Stimulated activated CD4-positive, alpha-beta T cell treated with anti-CD3 and anti-CD28 coated beads, Interleukin-4, amount 100 ng/mL, for 1 hour (primary cell): Measurements from ENCODE around the gene ENG.

ENCODE experiments used
- DNase-seq: peaks from one replicate; pipeline ENCODE4 v3.0.0-alpha.2; 2020

Gene ENG

GRCh38 chr9:127812936-127813675 lies 41.4 kb downstream of the ENG start:
- DNase-seq, result no peak

- DNase-seq, result no peak
Observed at GRCh38 chr9:127812011-127812410, 42.4 kb downstream of the ENG start.

GRCh38 chr9:127810378-127811187 lies 43.9 kb downstream of the ENG start:
- DNase-seq, result no peak

GRCh38 chr9:127809540-127810377 lies 44.7 kb downstream of the ENG start:
- DNase-seq, result no peak

- no peak for DNase-seq
Observed at GRCh38 chr9:127809002-127809539, 45.4 kb downstream of the ENG start.

GRCh38 chr9:127808347-127809001 lies 46.0 kb downstream of the ENG start:
- DNase-seq, result no peak

- no peak for DNase-seq
Observed at GRCh38 chr9:127806871-127807270, 47.6 kb downstream of the ENG start.

- peak; percentile 29 for DNase-seq
Observed at GRCh38 chr9:127805620-127806019, 48.8 kb downstream of the ENG start.

- DNase-seq, result no peak
Observed at GRCh38 chr9:127803507-127804352, 50.7 kb downstream of the ENG start.

GRCh38 chr9:127802576-127803443 lies 51.6 kb downstream of the ENG start, which contains the start of gene FPGS:
Gene FPGS (plus strand): TSS chr9:127802882. CDS start chr9:127802925, 43 bp downstream.
- DNase-seq, result peak; percentile 85

- DNase-seq, result no peak
Observed at GRCh38 chr9:127801955-127802575, 52.4 kb downstream of the ENG start.

GRCh38 chr9:127796852-127797370 lies 57.5 kb downstream of the ENG start:
- no peak for DNase-seq

- DNase-seq, result no peak
Observed at GRCh38 chr9:127796225-127796813, 58.1 kb downstream of the ENG start.

- DNase-seq, result no peak
Observed at GRCh38 chr9:127794001-127794791, 60.3 kb downstream of the ENG start.

- no peak for DNase-seq
Observed at GRCh38 chr9:127793093-127793708, 61.3 kb downstream of the ENG start.

GRCh38 chr9:127792417-127793031 lies 61.9 kb downstream of the ENG start:
- no peak for DNase-seq

GRCh38 chr9:127791085-127791484 lies 63.4 kb downstream of the ENG start:
- DNase-seq, result no peak
